ENCODE measurements around the gene ROR1.

GRCh38 chr1:64082459-64082858 is 308.6 kb downstream of the ROR1 start:
- TF ChIP-seq EZH2 (IDR thresholded peaks at IDR 0.05; ENCODE audit: low read length, missing control alignments) (no peak), CTCF (conservative IDR thresholded peaks at IDR 0.05 in 1 of 2, IDR thresholded peaks at IDR 0.05 in 1 of 2; ENCODE audit: low read depth in 1 of 2, low read length in 2 of 2) (no peak)
